ENCODE results near the gene RHOBTB1.

Gene RHOBTB1

GRCh38 chr10:60906411-60906810 lies 37.6 kb downstream of the RHOBTB1 start:
- TF ChIP-seq, protein P1, sequence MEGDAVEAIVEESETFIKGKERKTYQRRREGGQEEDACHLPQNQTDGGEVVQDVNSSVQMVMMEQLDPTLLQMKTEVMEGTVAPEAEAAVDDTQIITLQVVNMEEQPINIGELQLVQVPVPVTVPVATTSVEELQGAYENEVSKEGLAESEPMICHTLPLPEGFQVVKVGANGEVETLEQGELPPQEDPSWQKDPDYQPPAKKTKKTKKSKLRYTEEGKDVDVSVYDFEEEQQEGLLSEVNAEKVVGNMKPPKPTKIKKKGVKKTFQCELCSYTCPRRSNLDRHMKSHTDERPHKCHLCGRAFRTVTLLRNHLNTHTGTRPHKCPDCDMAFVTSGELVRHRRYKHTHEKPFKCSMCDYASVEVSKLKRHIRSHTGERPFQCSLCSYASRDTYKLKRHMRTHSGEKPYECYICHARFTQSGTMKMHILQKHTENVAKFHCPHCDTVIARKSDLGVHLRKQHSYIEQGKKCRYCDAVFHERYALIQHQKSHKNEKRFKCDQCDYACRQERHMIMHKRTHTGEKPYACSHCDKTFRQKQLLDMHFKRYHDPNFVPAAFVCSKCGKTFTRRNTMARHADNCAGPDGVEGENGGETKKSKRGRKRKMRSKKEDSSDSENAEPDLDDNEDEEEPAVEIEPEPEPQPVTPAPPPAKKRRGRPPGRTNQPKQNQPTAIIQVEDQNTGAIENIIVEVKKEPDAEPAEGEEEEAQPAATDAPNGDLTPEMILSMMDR (IDR thresholded peaks at IDR 0.05; ENCODE audit: low read depth, low read length): no peak
- H3K4me3 ChIP-seq (ENCODE audit: low read depth, low read length): no peak overlapping the region

DNA sequence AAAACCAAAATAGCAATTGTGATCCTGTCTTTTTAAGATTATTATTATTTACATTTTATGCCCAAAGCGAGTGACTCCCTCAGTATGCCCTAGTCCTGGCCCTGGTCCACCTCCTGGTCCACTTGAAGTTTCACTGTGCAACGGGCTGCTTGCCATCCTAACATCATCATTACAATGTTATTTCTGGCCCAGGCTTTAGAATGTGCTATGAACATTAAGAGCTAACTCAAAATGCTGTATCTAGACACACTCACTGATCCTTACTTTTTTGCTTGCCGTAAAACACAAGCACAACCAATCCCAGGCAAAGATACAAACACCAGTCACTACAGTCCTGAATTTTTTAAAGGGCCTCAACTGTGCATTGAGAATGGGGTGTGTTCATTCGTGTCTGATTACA lies 38.4 kb downstream of the RHOBTB1 start:
- TF ChIP-seq, protein P1 (IDR thresholded peaks at IDR 0.05; ENCODE audit: low read depth, low read length): no peak
- no peak overlapping the region for H3K4me3 ChIP-seq (ENCODE audit: low read depth, low read length)

- no peak overlapping the region for H3K4me3 ChIP-seq (ENCODE audit: low read depth, low read length)
- TF ChIP-seq, protein P1 (IDR thresholded peaks at IDR 0.05; ENCODE audit: low read depth, low read length): no peak
Observed at GRCh38 chr10:60903096-60903495, 40.9 kb downstream of the RHOBTB1 start.

GRCh38 chr10:60901561-60902235 lies 42.3 kb downstream of the RHOBTB1 start:
- TF ChIP-seq, protein P1 (IDR thresholded peaks at IDR 0.05; ENCODE audit: low read depth, low read length): no peak
- H3K4me3 ChIP-seq (ENCODE audit: low read depth, low read length): no peak overlapping the region

DNA sequence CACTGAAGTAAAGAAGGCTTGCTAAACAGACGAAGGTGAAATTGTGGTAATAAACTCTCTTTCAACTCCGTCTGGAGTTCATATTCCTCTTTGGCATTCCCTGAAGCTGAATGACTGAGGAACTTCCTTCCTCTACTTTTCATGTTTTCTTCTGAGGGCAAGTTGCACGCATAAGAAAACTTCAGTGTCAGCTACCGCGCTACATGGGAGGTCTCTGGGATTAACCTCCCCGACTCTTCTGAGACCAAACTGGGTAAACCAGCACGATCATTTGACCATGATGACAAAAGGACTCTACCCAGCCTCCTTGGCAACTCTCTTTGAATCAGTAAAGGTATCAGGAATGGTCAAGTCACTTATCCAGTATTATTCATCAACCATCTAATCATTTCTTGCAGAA lies 44.7 kb downstream of the RHOBTB1 start:
- TF ChIP-seq, protein P1 (IDR thresholded peaks at IDR 0.05; ENCODE audit: low read depth, low read length): no peak
- no peak overlapping the region for H3K4me3 ChIP-seq (ENCODE audit: low read depth, low read length)

DNA sequence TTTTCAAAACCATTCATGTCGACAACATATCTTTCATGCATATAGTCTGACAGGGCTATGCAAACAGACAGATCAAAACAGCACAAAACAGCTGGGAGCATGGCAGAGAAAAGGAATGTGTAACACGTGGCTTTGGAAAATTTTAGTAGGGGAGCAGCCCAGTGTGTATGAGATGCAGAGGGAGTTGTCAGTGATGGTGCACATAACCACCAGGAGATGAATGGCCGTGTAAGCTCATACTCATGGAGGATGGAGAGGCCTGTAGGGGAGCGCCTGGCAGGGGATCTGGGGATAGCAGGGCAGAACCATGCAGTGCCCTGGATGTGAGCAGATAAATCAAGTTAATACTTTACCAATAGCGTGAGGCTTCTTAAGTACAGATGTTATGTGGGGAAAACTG lies 45.7 kb downstream of the RHOBTB1 start:
- TF ChIP-seq, protein P1 (IDR thresholded peaks at IDR 0.05; ENCODE audit: low read depth, low read length): no peak
- no peak overlapping the region for H3K4me3 ChIP-seq (ENCODE audit: low read depth, low read length)

DNA sequence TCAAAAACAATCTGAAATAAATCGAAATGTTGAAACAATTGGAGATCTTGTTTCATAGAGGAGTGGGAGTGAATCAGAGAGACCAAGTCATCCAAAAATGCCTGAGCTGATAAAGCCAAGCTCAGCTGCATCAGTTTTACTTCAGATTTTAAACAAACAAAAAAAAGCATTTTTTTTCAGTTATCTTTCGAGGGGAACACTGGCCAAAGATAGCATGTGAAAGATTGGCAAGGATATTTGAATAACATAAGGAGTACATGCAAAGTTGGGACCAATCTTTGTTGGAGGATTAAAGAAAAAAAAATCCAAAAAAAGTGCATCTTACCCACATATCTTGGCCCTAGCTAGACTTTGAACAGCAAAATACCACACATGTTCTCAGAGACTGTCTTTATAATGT lies 47.2 kb downstream of the RHOBTB1 start:
- no peak overlapping the region for H3K4me3 ChIP-seq (ENCODE audit: low read depth, low read length)
- TF ChIP-seq, protein P1 (IDR thresholded peaks at IDR 0.05; ENCODE audit: low read depth, low read length): no peak
